Heart left ventricle (tissue), 16 donors: ENCODE measurements around the gene CLK2. TPM values are rescaled to one million over a fixed set of nuclear protein-coding genes. Genes with fewer than 3 reads are reported as not detected.

Experiments
- ATAC-seq, 4 donors: fragments of 200-7000 bp; cut with Tn5 transposase; one replicate each; pipeline ENCODE4 v1.9.1; 2020 to 2022; ENCODE audit warnings: moderate library complexity in 4 of 4, mild to moderate bottlenecking in 3 of 4, moderate number of reproducible peaks in 1 of 4
- DNase-seq, 5 donors: peaks; one replicate each; pipeline ENCODE4 v3.0.0-alpha.2; 2020
- H3K27ac ChIP-seq, 12 donors: fragments of 200-600 bp; sonication (generic) in 4 of 12; one replicate each; pipeline versions ENCODE4 v1.5.0 to v1.8.0; 2016 to 2022; ENCODE audit warnings: mild to moderate bottlenecking in 2 of 12
- H3K27me3 ChIP-seq, 9 donors: fragments of 200-600 bp; sonication (generic) in 2 of 9; one replicate each; pipeline versions ENCODE4 v1.5.1 to v1.8.0; 2016 to 2022; ENCODE audit warnings: mild to moderate bottlenecking in 3 of 9
- H3K36me3 ChIP-seq, 9 donors: fragments of 200-600 bp; sonication (generic) in 2 of 9; one replicate each; pipeline versions ENCODE4 v1.5.0 to v1.8.0; 2018 to 2022; ENCODE audit warnings: mild to moderate bottlenecking in 2 of 9
- H3K4me1 ChIP-seq, 12 donors: fragments of 200-600 bp; sonication (generic) in 4 of 12; one replicate each; pipeline versions ENCODE4 v1.5.0 to v1.8.0; 2016 to 2022; ENCODE audit warnings: mild to moderate bottlenecking in 3 of 12
- H3K4me3 ChIP-seq, 12 donors: fragments of 200-600 bp; sonication (generic) in 4 of 12; one replicate each; pipeline versions ENCODE4 v1.5.0 to v1.8.0; 2017 to 2022; ENCODE audit warnings: mild to moderate bottlenecking in 9 of 12, moderate library complexity in 4 of 12
- H3K9me3 ChIP-seq, 12 donors: fragments of 200-600 bp; sonication (generic) in 4 of 12; one replicate each; pipeline versions ENCODE4 v1.5.0 to v1.8.0; 2016 to 2022; ENCODE audit warnings: mild to moderate bottlenecking in 1 of 12
- POLR2A ChIP-seq, 2 donors: fragments of 450-650 bp; IDR thresholded peaks; one replicate each; pipeline ENCODE4 v1.6.1; 2017; ENCODE audit warnings: antibody characterized with exemption in 2 of 2, mild to moderate bottlenecking in 2 of 2, moderate library complexity in 2 of 2
- WGBS, 4 donors: extraction: QIAGEN DNeasy Blood & Tissue Kit in 2 of 4; methylation state at CpG; one replicate each; pipeline versions ENCODE4 v1.1.5 to v1.1.7; 2013 to 2018; 5-methylcytosine and 5-hydroxymethylcytosine counted together
- intact Hi-C, 10 donors: fragments of 100-400 bp; cut with DNase I; formaldehyde crosslinking; loops; one replicate each; pipeline versions ENCODE4 v1.11.1 to v1.14.2; 2022
- polyA plus RNA-seq, 2 donors: library from polyadenylated mRNA; stranded (reverse); fragments of 200-250 nt; gene quantifications; one replicate each; pipeline ENCODE4 v1.2.3, GENCODE V29; 2013
- total RNA-seq, 9 donors: library from RNA; depleted of rRNA in 2 of 9; stranded (reverse); fragments of >200 nt in 2 of 9; fragmentation: NEBNext Ultra II Directional in 3 of 9; extraction: Animal tissue kit (Norgen Biotek cat#: 25700) in 3 of 9; gene quantifications; one replicate each; pipeline versions ENCODE4 v1.1.0 to v1.2.4, GENCODE V29; 2016 to 2023
- TF ChIP-seq, protein P1 (sequence below), 12 donors: fragments of 200-600 bp; sonication (generic) in 4 of 12; IDR thresholded peaks; one replicate each; pipeline versions ENCODE4 v1.5.0 to v1.8.0; 2018 to 2022; ENCODE audit warnings: antibody characterized with exemption in 12 of 12, mild to moderate bottlenecking in 5 of 12
- donor health status: ischemic (EF 13 %, LVEDD 7.1; RV severe dilation, severe dysfunction).
- donor health status: healthy with polysubstance abuse.
- donor health status: DM: no; HTN: yes; CAD: no.
- donor health status: DM: no; HTN: no; CAD: no.
- donor health status: ischemic (EF 25% LVEDD 6.9; RV normal size, moderate dysfunction).
- donor health status: ischemic (EF 25% LVEDD 5.7; RV mildly dilated, moderate dysfunction).
- donor health status: healthy.
- donor health status: DM: yes; HTN: yes; CAD: no.
- donor health status: ischemic (EF 35%, LVEDD 5.7; RV mildly dilated, moderate dysfunction).
- donor health status: nonischemic (EF 11% LVEDD 7.7; RV severe dilation, severe dysfunction).
- donor health status: DM: yes; HTN: yes; CAD: no.
- donor health status: PGD.
- donor health status: ischemic (EF 29% LVEDD 5.4; RV normal size, mild dysfunction).
- donor health status: nonischemic (EF 23%, LVEDD 6.1; RV moderate dilation, normal function).

The CLK2 gene
- total and polyA plus RNA-seq, 11 donors = 9.6 to 26.1 (median 17.2) TPM

GRCh38 chr1:155256058-155256852 is 17.0 kb downstream of the CLK2 start:
- Histone ChIP-seq H3K4me3 (peak overlapping the region in 11 of 12 donors; percentile 67 to 97 (median 90)), H3K27me3 (no peaks in the 10 kb centered on the region), H3K27ac (peak overlapping the region; percentile 89 to 99 (median 96)), H3K4me1 (peaks cover 5 to 41% (median 30%) of the 10 kb centered on the region in 12 donors), H3K36me3 (peaks cover 0 to 40% (median 30%) of the 10 kb centered on the region in 9 donors), H3K9me3 (no peaks in the 10 kb centered on the region)
- intact Hi-C loops = loop anchor here in 3 of 10 donors (10.0 kb wide), 2 partner anchors 249 to 329 kb away; no protein-coding TSS in a partner anchor
- TF ChIP-seq POLR2A (IDR thresholded peaks at IDR 0.05) = no peak
- TF ChIP-seq, protein P1, sequence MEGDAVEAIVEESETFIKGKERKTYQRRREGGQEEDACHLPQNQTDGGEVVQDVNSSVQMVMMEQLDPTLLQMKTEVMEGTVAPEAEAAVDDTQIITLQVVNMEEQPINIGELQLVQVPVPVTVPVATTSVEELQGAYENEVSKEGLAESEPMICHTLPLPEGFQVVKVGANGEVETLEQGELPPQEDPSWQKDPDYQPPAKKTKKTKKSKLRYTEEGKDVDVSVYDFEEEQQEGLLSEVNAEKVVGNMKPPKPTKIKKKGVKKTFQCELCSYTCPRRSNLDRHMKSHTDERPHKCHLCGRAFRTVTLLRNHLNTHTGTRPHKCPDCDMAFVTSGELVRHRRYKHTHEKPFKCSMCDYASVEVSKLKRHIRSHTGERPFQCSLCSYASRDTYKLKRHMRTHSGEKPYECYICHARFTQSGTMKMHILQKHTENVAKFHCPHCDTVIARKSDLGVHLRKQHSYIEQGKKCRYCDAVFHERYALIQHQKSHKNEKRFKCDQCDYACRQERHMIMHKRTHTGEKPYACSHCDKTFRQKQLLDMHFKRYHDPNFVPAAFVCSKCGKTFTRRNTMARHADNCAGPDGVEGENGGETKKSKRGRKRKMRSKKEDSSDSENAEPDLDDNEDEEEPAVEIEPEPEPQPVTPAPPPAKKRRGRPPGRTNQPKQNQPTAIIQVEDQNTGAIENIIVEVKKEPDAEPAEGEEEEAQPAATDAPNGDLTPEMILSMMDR (IDR thresholded peaks at IDR 0.05) = no peak
- 74 to 84% (median 78%) methylated on average over 17 to 20 of the region's 20 CpGs for whole genome bisulfite sequencing, 4 donors
- ATAC-seq (peak in 1 of 4 donors; percentile 4), DNase-seq (peak in 1 of 5 donors; percentile 18)

- H3K27me3 ChIP-seq = no peaks in the 10 kb centered on the region
- ATAC-seq (peak; percentile 79 to 94 (median 92)), DNase-seq (peak; percentile 91 to 94 (median 92))
- peaks cover 5 to 40% (median 32%) of the 10 kb centered on the region in 12 donors for H3K4me1 ChIP-seq
- TF ChIP-seq, protein P1 (IDR thresholded peaks at IDR 0.05) = peak in 2 of 12 donors; percentile 12 to 16
- peak in 1 of 2 donors; percentile 60 for TF ChIP-seq POLR2A (IDR thresholded peaks at IDR 0.05)
- peak within 1 kb of the TSS; percentile 89 to 99 (median 96) for H3K27ac ChIP-seq
- 1 to 3% (median 2%) methylated on average over 45 to 54 of the region's 54 CpGs for WGBS, 4 donors
- peaks cover 0 to 39% (median 30%) of the 10 kb centered on the region in 9 donors for H3K36me3 ChIP-seq
- intact Hi-C loops = loop anchor here in 3 of 10 donors (2.0 to 10.0 kb wide), 3 partner anchors 53 to 329 kb away; partner anchors contain the start of gene FDPS (in 1 of the 3)
- no peaks in the 10 kb centered on the region for H3K9me3 ChIP-seq
- peak within 1 kb of the TSS; percentile 67 to 97 (median 87) for H3K4me3 ChIP-seq
These were observed 17.9 kb downstream of the CLK2 start, which contains the start of gene ENTREP3 for GRCh38 chr1:155255243-155256007. Gene ENTREP3, minus strand, starts transcription at chr1:155255483. Its CDS starts 606 bp downstream, at chr1:155254877.

GRCh38 chr1:155254714-155255242 is 18.5 kb downstream of the CLK2 start:
- no peaks in the 10 kb centered on the region for H3K9me3 ChIP-seq
- H3K27ac ChIP-seq = peak overlapping the region; percentile 89 to 99 (median 96)
- DNase-seq (peak in 3 of 5 donors; percentile 33 to 71 (median 55)), ATAC-seq (peak in 3 of 4 donors; percentile 2 to 14 (median 5))
- no peak for TF ChIP-seq POLR2A (IDR thresholded peaks at IDR 0.05)
- TF ChIP-seq, protein P1 (IDR thresholded peaks at IDR 0.05) = no peak
- 2 to 7% (median 2%) methylated on average over 11 to 35 of the region's 35 CpGs for WGBS, 4 donors
- H3K36me3 ChIP-seq = peaks cover 0 to 33% (median 24%) of the 10 kb centered on the region in 9 donors
- peak overlapping the region; percentile 67 to 97 (median 87) for H3K4me3 ChIP-seq
- intact Hi-C loops = loop anchor here in 7 of 10 donors (2.0 to 10.0 kb wide), 6 partner anchors 53 to 338 kb away; partner anchors contain the start of genes RUSC1 (in 3 of the 7) and FDPS (in 2 of the 7)
- peaks cover 7 to 43% (median 33%) of the 10 kb centered on the region in 12 donors for H3K4me1 ChIP-seq
- H3K27me3 ChIP-seq = no peaks in the 10 kb centered on the region
